HG03135 (cell line): ENCODE results near the gene RGS9.
"Not testable (repeated sequence)": the region's sequence is repeated elsewhere in the genome, so short reads cannot be mapped to it uniquely, and the experiment has no call there.

Experiments used
- ATAC-seq: cut with Tn5 transposase; IDR thresholded peaks from one replicate; pipeline ENCODE4 v1.9.1; 2021; ENCODE audit warnings: mild to moderate bottlenecking, moderate library complexity; ENCODE audit not compliant: unreplicated experiment

RGS9 gene

DNA sequence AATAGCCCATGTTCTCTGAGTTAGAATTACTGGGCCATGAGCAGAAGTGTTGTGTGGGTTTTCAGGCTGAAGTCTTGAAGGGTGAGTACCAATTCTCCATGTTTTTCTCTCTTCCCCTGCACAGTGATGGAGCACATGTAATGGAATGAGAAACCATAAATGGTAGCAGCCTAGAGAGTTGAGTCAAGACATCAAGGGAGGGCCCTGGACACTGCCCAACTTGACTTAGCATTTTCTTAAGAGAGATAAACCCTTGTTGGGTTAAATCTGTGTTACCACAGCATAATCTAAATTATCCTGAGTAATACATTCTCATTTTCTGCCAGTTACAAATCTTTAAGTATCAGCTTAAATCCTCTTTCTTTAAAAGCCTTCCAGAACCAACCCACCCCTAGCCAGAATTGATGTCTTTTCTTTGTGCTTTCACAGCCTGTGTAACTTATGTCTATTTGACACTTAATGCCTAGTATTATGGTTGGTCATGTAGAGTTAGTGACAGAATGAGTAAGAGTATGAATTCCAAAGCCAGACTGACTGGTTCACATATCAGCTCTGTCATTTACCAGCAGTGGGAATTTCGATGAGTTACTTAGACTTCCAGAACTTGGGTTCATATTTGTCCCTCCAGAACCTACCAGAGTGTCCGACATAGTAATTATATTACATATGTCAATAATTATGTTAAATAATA lies 27.0 kb upstream of the RGS9 start:
- no peak for ATAC-seq

DNA sequence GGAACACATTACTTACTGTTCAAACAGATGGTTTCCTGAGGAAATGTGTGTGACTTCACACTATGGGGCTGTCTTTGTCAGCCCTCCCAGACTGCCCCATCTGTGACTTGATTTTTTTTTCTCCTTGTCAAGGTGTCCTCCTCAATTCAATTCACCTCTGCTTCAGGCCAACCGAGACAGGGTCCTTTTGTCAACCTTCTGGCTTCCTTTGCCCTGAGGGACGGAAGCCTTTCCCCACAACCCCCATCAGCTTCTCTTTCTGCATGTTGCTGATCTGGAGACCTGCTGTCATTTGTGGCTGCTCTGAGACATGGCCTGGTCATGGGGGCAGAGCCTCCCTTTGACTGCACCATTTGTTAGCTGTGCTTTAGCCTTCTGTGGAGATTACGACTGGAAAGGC lies 21.3 kb upstream of the RGS9 start:
- ATAC-seq: no peak

DNA sequence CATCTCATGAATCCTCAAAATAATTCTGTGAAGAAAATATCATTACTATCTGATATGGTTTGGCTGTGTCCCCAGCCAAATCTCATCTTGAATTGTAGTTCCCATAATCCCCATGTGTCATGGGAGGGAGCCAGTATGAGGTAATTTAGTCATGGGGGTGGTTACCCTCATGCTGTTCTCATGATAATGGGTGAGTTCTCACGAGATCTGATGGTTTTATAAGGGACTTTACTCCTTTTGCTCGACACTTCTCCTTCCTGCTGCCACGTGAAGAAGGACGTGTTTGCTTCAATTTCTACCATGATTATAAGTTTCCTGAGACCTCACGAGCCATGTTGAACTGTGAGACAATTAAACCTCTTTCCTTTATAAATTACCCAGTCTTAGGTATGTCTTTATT lies 20.7 kb upstream of the RGS9 start:
- not testable (repeated sequence) for ATAC-seq

DNA sequence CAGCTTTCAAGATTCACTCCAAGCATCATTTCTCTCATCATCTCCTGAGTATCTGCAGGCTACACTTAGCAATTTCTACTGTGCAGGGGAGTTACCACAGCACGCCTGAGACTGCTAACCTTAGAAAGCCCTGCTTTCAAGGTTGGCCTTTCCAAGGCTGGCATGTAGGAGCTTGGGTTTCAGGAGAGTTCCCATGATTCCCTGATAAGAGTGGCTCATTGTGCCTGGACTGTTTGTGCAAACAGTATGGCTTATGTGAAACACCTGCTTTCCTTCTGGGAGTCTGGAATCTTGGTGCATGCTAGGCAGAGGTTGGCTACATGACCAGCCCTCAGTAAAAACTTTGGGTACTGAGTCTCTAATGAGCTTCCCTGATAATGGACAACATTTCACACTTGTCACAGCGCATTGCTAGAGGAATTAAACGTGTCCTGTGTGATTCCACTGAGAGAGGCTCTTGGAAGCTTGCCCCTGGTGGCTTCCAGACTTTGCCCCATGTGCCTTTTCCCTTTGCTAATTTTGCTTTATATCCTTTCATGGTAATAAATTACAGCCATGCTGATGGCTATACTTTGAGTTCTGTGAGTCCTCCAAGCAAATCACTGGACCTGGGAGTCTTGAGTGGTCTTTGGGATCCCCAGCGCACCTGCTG lies 19.7 kb upstream of the RGS9 start:
- ATAC-seq: no peak

DNA sequence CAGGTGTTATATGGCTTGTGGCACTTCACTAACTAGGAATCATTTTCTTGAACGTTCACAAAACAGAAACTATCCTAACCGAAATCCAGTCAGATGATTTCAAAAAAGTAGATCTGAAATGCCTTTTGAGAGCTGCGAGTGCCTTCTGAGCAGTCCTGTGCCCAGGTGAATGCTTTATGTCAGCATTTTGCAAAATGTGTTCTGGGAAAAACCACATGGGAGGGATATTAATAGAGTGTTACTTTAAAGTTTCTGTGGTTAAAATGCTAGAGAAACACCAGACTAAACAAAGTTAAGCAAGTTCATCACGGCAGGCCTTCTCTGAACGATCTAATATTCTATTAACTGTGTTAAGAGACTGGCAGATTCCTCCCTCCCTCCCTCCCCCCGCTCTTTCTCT lies 15.8 kb upstream of the RGS9 start:
- ATAC-seq: no peak

DNA sequence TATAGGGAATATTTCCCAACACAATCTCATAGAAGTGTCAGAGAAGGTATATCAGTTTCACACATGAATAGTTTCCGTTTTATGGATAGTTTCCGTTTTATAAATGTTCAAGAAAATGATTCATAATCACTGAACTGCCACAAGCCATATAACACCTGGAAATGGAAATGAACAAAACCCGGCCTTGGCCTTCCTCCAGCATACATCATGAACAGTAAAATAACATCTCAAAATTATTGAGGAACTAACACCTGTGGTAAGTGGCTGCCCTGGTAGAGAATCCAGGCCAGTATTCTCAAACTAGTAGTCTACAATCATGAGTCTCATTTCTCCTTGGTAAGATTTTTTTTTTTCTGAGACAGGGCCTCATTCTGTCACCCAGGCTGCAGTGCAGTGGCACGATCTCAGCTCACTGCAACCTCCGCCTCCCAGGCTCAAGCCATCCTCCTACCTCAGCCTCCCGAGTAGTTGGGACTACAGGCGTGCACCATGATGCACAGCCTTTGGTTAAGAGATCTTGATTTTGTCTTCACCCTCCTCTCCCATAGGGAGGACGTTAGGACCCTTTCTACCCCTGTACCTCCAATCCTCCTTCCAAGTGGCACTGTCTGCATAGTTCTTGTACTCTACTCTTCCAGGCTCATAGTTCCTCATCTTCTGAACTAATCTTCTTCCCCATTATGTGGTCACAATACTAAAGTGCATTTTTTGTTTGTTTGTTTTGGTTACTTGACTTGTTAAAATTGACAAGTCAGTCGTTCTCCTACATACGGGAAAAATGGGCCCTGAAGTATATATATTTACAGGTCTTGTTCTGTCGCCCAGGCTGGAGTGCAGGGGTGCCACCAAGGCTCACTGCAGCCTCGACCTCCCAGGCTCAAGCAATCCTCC lies 15.0 kb upstream of the RGS9 start:
- ATAC-seq: no peak

DNA sequence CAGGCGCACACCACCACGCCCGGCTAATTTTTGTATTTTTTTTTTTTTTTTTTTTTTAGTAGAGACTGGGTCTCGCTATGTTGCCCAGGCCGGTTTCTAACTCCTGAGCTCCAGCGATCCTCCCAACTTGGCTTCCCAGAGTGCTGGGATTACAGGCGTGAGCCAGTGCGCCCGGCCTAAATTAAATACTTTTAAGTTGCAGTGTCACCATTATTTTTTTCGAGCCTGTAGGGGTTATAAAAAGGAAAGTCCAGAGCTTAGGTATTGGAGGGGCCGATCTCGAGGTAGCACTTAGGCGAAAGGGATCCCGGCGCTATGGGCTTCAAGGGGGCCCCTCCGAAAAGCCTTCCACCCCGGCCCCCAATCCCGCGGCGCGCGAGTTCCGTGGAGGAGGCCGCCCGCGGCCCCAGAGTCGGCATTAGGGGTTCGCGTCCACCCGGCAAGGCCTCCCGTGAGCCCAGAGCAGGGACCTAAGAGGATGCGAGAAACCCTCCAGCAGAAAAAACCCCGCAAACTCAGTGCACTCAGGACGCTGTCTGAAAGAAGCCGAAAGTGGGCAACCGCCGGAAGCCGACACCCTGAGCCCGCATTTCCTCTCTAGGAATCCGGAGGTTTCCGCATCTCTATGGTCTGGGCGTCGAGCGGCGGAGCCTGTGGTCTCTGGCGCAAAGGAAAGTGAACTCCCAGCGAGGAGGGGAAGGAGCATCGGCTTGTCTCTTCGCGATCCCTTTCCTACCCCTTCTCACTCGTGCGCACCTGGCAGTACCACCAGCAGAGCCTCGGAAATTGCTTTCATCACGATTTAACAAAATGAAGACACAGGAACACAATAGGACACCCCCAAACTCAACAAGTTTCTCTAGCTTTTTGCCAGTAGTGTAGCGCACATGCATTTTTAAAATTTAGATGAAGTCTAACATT lies 14.1 kb upstream of the RGS9 start:
- peak; percentile 81 for ATAC-seq

DNA sequence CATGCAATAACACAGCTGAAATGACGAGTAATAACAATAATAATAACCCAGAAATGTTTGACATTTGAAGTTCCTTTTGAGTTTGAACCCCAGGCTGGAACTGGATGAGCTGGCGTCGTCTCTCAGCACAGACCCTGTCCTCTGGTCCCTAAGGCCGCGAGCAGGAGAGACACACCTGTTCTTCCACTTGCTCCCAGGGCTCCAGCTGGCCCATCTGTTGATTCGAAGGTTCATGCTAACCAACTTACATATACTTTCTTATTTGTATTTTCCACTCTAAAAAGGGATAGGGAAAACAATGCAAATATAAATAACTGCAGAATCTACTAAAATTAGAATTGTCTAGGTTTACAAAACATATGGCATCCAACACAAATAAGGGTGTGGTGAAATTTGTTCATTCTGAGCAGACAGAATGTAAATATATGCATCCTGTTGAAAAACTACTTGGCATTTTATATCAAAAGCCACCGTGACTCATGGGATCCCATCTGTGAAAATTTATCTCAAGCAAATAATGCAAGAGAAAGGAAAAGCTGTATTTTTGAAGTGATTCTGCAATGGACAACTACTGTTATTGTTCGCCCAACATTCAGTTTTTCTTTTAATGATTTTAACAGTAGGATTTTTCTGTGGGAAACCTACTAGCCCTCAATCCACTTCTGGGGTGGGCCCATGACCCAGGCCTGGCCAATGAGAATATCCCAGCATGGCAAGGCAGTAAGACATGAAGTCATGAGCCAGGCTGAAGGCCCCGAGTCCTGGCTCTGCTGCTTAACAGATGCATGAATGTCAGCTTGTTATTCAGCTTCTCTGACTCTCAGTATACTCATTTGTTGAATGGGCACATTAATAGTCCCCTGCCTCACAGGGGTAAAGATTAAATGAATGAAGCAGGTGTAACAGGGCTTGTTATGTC lies 13.2 kb upstream of the RGS9 start:
- no peak for ATAC-seq

DNA sequence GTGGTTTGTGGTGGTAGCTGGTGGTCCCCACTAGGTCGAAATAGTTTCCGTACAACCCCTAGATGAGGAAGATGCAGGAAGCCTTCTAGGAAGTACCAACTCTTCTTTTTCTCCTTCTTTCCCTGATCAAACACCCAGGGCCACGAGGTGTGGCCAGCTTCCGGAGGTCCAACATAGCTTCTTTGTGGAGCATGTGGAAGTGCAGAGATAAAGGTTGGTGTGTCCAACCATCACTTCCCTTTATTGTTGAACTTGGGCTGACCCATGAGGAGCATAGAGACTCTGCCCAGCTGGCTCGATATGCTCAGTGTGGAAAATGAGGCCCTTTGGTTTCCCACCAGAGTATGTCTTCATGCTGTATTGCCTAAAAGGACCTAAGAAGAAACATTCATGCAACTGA lies 6.3 kb upstream of the RGS9 start:
- ATAC-seq: no peak

DNA sequence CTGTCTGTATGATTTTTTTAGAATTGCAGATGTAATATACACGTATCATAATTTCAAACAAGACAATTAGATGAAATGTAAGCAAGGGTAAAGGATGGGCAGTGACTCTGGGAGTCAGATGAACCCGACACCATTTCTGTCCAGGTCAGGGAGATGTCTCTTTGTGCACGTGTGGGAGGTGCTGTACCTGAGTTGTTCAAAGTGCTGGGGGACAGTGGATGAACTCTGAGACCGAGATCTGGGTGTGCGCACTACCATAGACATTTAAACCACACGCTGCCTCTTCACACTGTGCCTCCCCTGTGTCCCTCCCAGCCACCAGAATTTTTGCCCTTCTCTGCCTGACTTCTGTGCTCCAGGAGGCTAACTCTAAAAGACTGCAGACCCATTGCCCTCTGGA lies 5.9 kb upstream of the RGS9 start:
- ATAC-seq: no peak

DNA sequence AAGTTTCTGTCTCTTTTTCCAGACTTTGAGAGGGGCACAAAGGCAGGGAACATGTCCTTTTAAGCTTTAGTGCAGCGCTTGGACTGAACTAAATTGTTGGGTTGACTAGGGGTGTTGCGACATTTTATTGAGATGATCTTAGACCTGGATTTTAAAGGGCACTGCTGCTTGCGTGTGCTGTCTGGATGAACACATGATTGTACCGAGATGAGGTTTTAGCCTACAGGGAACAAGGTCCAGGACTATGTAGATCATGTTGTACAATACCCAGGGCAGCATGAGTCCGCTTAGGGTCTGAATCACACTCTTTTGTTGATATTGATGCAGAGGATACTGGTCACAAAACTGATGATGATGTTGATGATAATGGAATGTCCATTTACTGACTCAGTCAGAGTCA lies 5.2 kb upstream of the RGS9 start:
- ATAC-seq: no peak

DNA sequence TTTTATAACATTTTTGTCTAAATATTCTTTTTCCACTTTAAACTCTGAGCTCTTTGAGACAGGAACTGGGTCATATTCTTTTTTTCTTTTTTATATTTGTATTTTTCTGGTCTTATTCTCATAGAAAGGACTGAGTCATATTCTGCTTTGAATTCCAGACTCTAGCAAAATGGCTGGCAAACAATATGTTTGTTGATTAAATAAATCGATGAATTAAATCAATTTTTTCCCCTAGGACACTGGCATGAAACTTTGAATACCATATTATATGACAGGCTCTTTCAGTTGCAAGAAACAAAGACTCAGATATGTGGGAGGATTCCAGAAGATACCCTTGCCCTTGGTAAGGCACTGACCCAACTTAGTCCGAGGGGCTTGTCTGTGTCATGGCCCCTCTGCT lies 3.1 kb upstream of the RGS9 start:
- ATAC-seq: no peak

DNA sequence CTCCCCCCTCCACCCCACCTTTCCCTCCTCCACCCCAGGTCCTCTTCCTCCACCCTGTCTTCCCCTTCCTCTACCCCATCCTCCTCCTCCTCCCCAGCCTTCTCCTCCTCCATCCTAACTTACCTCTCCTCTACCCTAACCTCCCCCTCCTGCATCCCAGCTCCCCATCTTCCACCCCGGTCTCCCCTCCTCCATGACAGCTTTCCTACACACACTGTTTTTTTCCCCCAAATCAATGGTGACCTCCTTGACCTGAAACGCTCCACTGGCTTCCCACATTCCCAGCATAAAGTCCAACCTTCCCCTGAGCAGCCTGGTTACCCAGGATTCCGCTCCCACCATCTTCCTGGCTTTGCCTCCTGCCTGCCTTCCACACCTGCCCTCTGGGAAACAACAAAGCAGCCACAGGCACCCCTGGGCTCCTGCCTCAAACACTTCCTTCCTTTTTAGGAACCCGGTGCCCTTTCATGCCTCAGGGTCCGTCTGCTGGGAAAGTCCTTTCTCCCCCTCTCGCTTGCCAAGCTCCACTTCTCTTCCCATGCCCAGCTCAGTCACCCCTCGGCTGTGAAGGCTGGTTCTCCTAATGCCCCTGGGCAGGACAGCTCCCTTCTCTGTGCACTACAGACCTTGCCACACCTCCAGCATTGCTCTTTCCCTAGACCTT lies 2.1 kb downstream of the RGS9 start:
- no peak for ATAC-seq

DNA sequence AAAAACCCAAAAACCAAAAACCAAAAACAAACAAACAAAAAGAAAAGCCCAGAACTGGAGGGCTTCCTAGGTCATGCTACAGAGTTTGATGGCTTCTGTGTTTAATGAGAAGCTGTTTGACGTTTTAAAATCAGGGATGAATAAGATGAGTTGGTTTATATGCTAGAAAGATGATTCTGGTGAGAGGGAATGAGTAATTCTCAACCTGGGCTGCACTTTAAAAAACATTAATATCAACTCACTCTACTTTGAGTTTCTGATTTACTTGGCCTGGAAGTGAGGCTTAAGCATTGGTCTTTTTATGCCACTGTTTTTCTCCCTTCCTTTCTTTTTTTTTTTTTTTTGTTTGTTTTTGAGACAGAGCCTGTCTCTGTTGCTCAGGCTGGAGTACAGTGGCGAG lies 5.1 kb downstream of the RGS9 start:
- ATAC-seq: no peak

DNA sequence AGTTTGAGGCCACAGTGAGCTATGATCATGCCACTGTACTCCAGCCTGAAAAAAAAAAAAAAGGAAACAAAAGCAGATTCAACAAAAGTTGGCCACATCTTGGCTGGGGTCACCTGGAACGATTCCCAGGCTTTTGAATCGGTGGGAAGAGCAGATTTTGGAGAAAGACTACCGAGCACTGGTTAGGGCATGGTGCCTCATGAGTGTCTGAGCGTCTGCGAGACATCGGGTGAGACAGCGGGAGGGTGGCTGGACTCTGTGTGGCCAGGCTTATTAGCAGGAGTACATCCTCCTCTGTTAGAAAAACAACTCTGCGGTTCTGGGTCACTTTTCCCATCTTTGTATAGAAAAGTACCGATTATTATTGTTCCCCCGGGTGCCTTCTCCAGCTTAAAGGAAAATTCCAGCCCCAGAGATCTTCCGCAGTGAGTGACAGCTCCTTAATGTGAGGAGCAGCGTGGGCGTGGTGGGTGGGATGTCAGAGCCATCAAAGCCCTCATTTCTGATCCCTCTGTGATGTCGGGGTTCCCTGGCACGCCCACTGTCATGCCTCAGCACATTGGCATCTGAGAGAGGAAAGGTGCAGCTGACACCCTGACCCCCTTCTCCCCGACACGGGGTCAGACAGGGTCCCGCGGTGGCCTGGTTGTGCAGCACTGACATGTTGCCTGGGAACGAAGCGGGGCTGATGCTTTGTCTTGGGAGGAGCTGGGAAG lies 6.9 kb downstream of the RGS9 start:
- ATAC-seq: no peak

DNA sequence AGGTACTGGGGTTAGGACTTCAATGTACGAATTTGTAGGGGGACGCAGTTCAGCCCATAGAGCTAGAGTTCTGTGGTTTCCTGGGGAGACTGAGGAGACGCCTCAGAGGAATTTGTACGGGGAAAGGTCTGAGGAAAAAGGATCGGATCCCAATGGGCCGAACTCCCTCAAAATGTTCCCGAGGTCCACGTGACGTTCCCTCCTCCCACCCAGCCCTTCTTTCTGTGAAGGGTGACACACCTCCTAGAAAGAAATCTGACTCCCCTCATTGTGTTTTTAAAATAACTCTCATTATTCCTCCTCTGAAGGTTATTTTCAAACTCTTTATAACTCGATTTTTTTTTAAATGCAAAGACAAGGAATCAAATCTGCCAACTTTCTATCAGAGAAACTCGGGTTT lies 8.6 kb downstream of the RGS9 start:
- no peak for ATAC-seq

DNA sequence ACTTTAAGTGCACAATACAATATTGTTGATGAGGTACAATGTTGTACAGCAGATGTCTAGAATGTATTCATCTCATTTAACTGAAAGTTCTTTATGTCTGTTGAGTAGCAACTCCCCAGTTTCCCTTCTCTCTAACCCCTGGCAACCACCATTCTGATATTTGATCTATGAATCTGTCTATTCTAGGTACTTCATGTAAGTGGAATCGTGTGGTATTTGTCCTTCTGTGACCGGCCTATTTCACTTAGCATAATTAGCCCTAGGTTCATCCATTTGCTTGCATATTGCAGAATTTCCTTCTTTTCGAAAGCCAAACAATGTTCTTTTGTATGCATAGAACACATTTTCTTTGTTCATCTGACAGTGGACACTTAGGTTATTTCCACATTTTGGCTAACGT lies 10.8 kb downstream of the RGS9 start:
- ATAC-seq: no peak

DNA sequence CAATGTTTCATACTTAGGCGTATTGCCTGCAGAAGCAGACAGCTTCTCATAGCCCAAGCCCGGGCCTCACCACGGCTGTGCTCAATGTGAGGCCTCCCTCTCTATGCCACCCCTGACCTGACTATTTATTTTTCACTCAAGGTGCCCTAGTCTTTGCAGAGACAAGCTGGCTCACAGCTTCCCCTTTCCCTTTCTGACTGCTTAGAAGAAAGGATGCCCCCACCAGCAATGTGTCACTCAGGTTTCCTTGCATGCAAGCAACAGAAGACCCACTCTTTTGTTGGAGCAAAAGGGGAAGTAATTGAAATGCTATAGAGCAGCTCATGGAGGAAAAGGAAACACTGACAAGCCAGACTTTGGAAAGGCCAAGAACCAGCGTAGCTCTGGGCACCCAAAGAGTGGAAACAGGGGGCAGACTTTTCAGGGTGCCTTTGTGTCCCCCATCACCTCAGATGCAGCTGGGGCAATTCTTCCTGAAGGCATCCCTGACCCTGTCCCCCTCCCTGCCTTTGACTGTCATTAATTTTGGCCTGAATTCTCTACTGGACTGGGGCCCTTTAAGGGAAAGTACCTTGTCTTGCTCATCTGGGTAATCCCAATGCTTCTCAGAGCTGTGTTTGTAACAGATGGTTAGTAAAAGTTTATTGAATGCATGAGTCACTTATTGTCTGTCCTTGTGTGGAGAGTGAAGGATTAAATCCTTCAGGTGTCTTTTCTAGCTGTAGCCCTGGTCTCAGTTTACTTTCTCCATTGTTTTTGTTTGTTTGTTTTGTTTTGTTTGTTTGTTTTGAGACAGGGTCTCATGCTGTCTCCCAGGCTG lies 17.8 kb downstream of the RGS9 start:
- ATAC-seq: peak; percentile 80
